HepG2 (cell line): Measurements from ENCODE around the gene ATP13A1. TPM values are rescaled to one million over a fixed set of nuclear protein-coding genes. Genes with fewer than 3 reads are reported as not detected.

ENCODE experiments used
- ESRRA ChIP-seq: sonication (generic); formaldehyde crosslinking; IDR thresholded peaks from 2 replicates; pipeline ENCODE4 v1.5.1; 2020; ENCODE audit warnings: mild to moderate bottlenecking, low read depth, missing genetic modification reagents
- FIP1L1 ChIP-seq: fragments of 200-400 bp; formaldehyde crosslinking; IDR thresholded peaks from 2 replicates; pipeline ENCODE4 v1.6.1; 2018; ENCODE audit warnings: low read depth, mild to moderate bottlenecking, low read length, moderate library complexity, borderline replicate concordance; ENCODE audit not compliant: insufficient read depth
- NFE2L1 ChIP-seq: sonication (generic); formaldehyde crosslinking; IDR thresholded peaks from 2 replicates; pipeline ENCODE4 v1.4.0; 2020; ENCODE audit warnings: missing genetic modification reagents, mild to moderate bottlenecking, borderline replicate concordance
- polyA plus RNA-seq, 8 experiments: library from polyadenylated mRNA; depleted of rRNA in 3 of 8; stranded (reverse) in 7 of 8; unstranded in 1 of 8; fragments of >200 nt; fragmentation: Illumina TruSeq in 4 of 8; extraction: Trizol in 4 of 8; gene quantifications; 2 replicates each; pipeline versions ENCODE4 v1.2.1 to v1.2.3, GENCODE V29; 2011 to 2016; ENCODE audit warnings: low read depth in 4 of 8, missing spikeins in 1 of 8, mixed read lengths in 1 of 8; ENCODE audit not compliant: insufficient read depth in 1 of 8
- total RNA-seq, 5 experiments: library from RNA; depleted of rRNA; stranded (reverse); fragments of >200 nt; fragmentation: Illumina TruSeq; extraction: Trizol; gene quantifications; 2 replicates each; pipeline ENCODE4 v1.2.3, GENCODE V29; 2016; ENCODE audit warnings: low read depth in 1 of 5
- TF ChIP-seq, protein P1 (sequence below): sonication (generic); formaldehyde crosslinking; IDR thresholded peaks from 2 replicates; pipeline ENCODE4 v1.4.0; 2020; ENCODE audit warnings: mild to moderate bottlenecking, missing genetic modification reagents
- TF ChIP-seq, protein P2 (sequence below): sonication (generic); formaldehyde crosslinking; IDR thresholded peaks from 2 replicates; pipeline ENCODE4 v1.5.1; 2020; ENCODE audit warnings: mild to moderate bottlenecking, moderate library complexity, missing genetic modification reagents

ATP13A1 gene
- total and polyA plus RNA-seq, 2 of the 13 experiments (the other 11 are each of a cell fraction or from before 2014, with no cell fraction given), result 23.2 to 41.7 TPM

DNA sequence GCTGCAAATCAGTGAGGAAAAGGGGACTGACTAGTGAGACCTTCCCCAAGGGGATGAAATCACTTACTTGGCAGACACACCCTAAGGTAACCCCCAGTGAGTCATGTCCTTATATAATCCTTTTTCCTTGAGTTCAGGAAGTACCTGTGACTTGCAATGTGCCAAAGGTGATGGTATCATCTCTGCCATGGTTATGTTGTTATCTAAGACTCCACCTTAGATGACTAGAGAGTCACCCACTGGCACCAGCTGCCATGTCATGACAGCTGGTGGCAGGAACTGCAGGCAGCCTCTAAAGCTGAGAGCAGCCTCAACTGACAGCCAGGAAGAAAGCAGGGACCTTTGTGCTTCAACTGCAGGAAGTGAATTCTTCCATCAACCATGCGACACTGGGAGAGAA, 57.5 kb downstream of the ATP13A1 start (continued):
- TF ChIP-seq, protein P1, sequence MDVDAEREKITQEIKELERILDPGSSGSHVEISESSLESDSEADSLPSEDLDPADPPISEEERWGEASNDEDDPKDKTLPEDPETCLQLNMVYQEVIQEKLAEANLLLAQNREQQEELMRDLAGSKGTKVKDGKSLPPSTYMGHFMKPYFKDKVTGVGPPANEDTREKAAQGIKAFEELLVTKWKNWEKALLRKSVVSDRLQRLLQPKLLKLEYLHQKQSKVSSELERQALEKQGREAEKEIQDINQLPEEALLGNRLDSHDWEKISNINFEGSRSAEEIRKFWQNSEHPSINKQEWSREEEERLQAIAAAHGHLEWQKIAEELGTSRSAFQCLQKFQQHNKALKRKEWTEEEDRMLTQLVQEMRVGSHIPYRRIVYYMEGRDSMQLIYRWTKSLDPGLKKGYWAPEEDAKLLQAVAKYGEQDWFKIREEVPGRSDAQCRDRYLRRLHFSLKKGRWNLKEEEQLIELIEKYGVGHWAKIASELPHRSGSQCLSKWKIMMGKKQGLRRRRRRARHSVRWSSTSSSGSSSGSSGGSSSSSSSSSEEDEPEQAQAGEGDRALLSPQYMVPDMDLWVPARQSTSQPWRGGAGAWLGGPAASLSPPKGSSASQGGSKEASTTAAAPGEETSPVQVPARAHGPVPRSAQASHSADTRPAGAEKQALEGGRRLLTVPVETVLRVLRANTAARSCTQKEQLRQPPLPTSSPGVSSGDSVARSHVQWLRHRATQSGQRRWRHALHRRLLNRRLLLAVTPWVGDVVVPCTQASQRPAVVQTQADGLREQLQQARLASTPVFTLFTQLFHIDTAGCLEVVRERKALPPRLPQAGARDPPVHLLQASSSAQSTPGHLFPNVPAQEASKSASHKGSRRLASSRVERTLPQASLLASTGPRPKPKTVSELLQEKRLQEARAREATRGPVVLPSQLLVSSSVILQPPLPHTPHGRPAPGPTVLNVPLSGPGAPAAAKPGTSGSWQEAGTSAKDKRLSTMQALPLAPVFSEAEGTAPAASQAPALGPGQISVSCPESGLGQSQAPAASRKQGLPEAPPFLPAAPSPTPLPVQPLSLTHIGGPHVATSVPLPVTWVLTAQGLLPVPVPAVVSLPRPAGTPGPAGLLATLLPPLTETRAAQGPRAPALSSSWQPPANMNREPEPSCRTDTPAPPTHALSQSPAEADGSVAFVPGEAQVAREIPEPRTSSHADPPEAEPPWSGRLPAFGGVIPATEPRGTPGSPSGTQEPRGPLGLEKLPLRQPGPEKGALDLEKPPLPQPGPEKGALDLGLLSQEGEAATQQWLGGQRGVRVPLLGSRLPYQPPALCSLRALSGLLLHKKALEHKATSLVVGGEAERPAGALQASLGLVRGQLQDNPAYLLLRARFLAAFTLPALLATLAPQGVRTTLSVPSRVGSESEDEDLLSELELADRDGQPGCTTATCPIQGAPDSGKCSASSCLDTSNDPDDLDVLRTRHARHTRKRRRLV, result no peak
- TF ChIP-seq FIP1L1 (no peak), ESRRA (CRISPR knock-in tag) (no peak), NFE2L1 (CRISPR knock-in tag) (no peak)
- TF ChIP-seq, protein P2, sequence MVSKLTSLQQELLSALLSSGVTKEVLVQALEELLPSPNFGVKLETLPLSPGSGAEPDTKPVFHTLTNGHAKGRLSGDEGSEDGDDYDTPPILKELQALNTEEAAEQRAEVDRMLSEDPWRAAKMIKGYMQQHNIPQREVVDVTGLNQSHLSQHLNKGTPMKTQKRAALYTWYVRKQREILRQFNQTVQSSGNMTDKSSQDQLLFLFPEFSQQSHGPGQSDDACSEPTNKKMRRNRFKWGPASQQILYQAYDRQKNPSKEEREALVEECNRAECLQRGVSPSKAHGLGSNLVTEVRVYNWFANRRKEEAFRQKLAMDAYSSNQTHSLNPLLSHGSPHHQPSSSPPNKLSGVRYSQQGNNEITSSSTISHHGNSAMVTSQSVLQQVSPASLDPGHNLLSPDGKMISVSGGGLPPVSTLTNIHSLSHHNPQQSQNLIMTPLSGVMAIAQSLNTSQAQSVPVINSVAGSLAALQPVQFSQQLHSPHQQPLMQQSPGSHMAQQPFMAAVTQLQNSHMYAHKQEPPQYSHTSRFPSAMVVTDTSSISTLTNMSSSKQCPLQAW, result no peak
